Esophagus (tissue), 2 donors: Measurements from ENCODE around the gene CPZ. TPM values are rescaled to one million over a fixed set of nuclear protein-coding genes. Genes with fewer than 3 reads are reported as not detected.

Experiments used
- H3K27ac ChIP-seq, 2 donors: one replicate each; pipeline ENCODE4 v1.5.1; 2013; ENCODE audit warnings: low read depth in 2 of 2, mild to moderate bottlenecking in 2 of 2, inconsistent platforms in 1 of 2, low read length in 1 of 2, moderate library complexity in 1 of 2
- H3K27me3 ChIP-seq, 2 donors: one replicate each; pipeline ENCODE4 v1.6.1; 2013; ENCODE audit warnings: low read length in 2 of 2, control low read depth in 1 of 2, mild to moderate bottlenecking in 1 of 2; ENCODE audit not compliant: insufficient read depth in 2 of 2, control insufficient read depth in 1 of 2
- H3K36me3 ChIP-seq, 2 donors: one replicate each; pipeline ENCODE4 v1.6.1; 2013; ENCODE audit warnings: low read length in 1 of 2; ENCODE audit not compliant: control insufficient read depth in 2 of 2, insufficient read depth in 2 of 2
- H3K4me1 ChIP-seq, 2 donors: one replicate each; pipeline ENCODE4 v1.6.1; 2013; ENCODE audit warnings: low read length in 1 of 2; ENCODE audit not compliant: control insufficient read depth in 2 of 2, insufficient read depth in 2 of 2
- H3K4me3 ChIP-seq, 2 donors: one replicate each; pipeline ENCODE4 v1.5.1; 2013; ENCODE audit warnings: low read length in 2 of 2, mild to moderate bottlenecking in 2 of 2, low read depth in 1 of 2, moderate library complexity in 1 of 2
- H3K9me3 ChIP-seq, 2 donors: one replicate each; pipeline ENCODE4 v1.6.1; 2013; ENCODE audit warnings: mild to moderate bottlenecking in 2 of 2, low read depth in 1 of 2, low read length in 1 of 2, moderate library complexity in 1 of 2; ENCODE audit not compliant: control insufficient read depth in 2 of 2, insufficient read depth in 1 of 2
- WGBS, 2 donors: extraction: QIAGEN DNeasy Blood & Tissue Kit; methylation state at CpG; one replicate each; pipeline ENCODE4 v1.1.7; 2013; 5-methylcytosine and 5-hydroxymethylcytosine counted together
- polyA plus RNA-seq, 2 donors: library from polyadenylated mRNA; stranded (reverse); fragments of 200-250 nt; gene quantifications; one replicate each; pipeline ENCODE4 v1.2.3, GENCODE V29; 2013
- donor health status: healthy with polysubstance abuse.
- donor health status: Bipolar disorder and iron deficiency.

Gene CPZ
- polyA plus RNA-seq, 2 donors: 3.4 to 7.2 TPM

- H3K4me3 ChIP-seq: no peak overlapping the region
- no peak overlapping the region for H3K27ac ChIP-seq
- no peaks in the 10 kb centered on the region for H3K4me1 ChIP-seq
- no peaks in the 10 kb centered on the region for H3K27me3 ChIP-seq
- H3K9me3 ChIP-seq: no peaks in the 10 kb centered on the region
- H3K36me3 ChIP-seq: no peaks in the 10 kb centered on the region
- WGBS, 2 donors: 64 to 77% methylated on average over 36 of the region's 36 CpGs
These were observed 53.9 kb downstream of the CPZ start for GRCh38 chr4:8646296-8647093.

- H3K27ac ChIP-seq: no peak overlapping the region
- WGBS, 2 donors: 80 to 84% methylated on average over 14 of the region's 14 CpGs
- H3K9me3 ChIP-seq: no peaks in the 10 kb centered on the region
- no peaks in the 10 kb centered on the region for H3K4me1 ChIP-seq
- no peak overlapping the region for H3K4me3 ChIP-seq
- H3K36me3 ChIP-seq: no peaks in the 10 kb centered on the region
- no peaks in the 10 kb centered on the region for H3K27me3 ChIP-seq
These were observed 54.6 kb downstream of the CPZ start for GRCh38 chr4:8647094-8647570.

- no peaks in the 10 kb centered on the region for H3K27me3 ChIP-seq
- no peak overlapping the region for H3K27ac ChIP-seq
- no peaks in the 10 kb centered on the region for H3K9me3 ChIP-seq
- no peaks in the 10 kb centered on the region for H3K4me1 ChIP-seq
- no peaks in the 10 kb centered on the region for H3K36me3 ChIP-seq
- no peak overlapping the region for H3K4me3 ChIP-seq
- WGBS, 2 donors: 58 to 64% methylated on average over 13 of the region's 13 CpGs
These were observed 55.1 kb downstream of the CPZ start for GRCh38 chr4:8647626-8648025.

GRCh38 chr4:8648296-8648695 lies 55.7 kb downstream of the CPZ start:
- Histone ChIP-seq H3K27ac (no peak overlapping the region), H3K36me3 (no peaks in the 10 kb centered on the region), H3K4me1 (no peaks in the 10 kb centered on the region), H3K27me3 (no peaks in the 10 kb centered on the region), H3K4me3 (no peak overlapping the region), H3K9me3 (no peaks in the 10 kb centered on the region)
- WGBS, 2 donors: 83% methylated on average over 6 of the region's 6 CpGs

- no peaks in the 10 kb centered on the region for H3K9me3 ChIP-seq
- H3K27me3 ChIP-seq: no peaks in the 10 kb centered on the region
- H3K4me3 ChIP-seq: no peak overlapping the region
- H3K36me3 ChIP-seq: no peaks in the 10 kb centered on the region
- H3K27ac ChIP-seq: no peak overlapping the region
- 61 to 69% methylated on average over 23 of the region's 23 CpGs for WGBS, 2 donors
- H3K4me1 ChIP-seq: no peaks in the 10 kb centered on the region
These were observed 56.5 kb downstream of the CPZ start for GRCh38 chr4:8648816-8649630.

GRCh38 chr4:8649631-8650361 lies 57.2 kb downstream of the CPZ start:
- Histone ChIP-seq H3K9me3 (no peaks in the 10 kb centered on the region), H3K27ac (no peak overlapping the region), H3K4me1 (no peaks in the 10 kb centered on the region), H3K36me3 (no peaks in the 10 kb centered on the region), H3K27me3 (no peaks in the 10 kb centered on the region), H3K4me3 (no peak overlapping the region)
- WGBS, 2 donors: 42 to 51% methylated on average over 30 to 32 of the region's 33 CpGs

GRCh38 chr4:8651661-8652180 lies 59.2 kb downstream of the CPZ start:
- no peaks in the 10 kb centered on the region for H3K27me3 ChIP-seq

GRCh38 chr4:8652181-8653078 lies 59.9 kb downstream of the CPZ start:
- no peaks in the 10 kb centered on the region for H3K4me1 ChIP-seq
- no peak overlapping the region for H3K27ac ChIP-seq
- no peaks in the 10 kb centered on the region for H3K36me3 ChIP-seq
- H3K9me3 ChIP-seq: no peaks in the 10 kb centered on the region
- H3K27me3 ChIP-seq: no peaks in the 10 kb centered on the region
- H3K4me3 ChIP-seq: no peak overlapping the region
- 72 to 81% methylated on average over 25 of the region's 25 CpGs for WGBS, 2 donors

More at GRCh38 chr4:8651661-8652180, 59.2 kb downstream of the CPZ start:
- no peak overlapping the region for H3K27ac ChIP-seq
- no peaks in the 10 kb centered on the region for H3K36me3 ChIP-seq
- 80 to 81% methylated on average over 18 of the region's 18 CpGs for WGBS, 2 donors
- H3K4me3 ChIP-seq: no peak overlapping the region
- no peaks in the 10 kb centered on the region for H3K4me1 ChIP-seq
- H3K9me3 ChIP-seq: no peaks in the 10 kb centered on the region
